Measurements from ENCODE around the gene RAC2.
"Not testable (repeated sequence)": the region's sequence is repeated elsewhere in the genome, so short reads cannot be mapped to it uniquely, and the experiment has no call there.

Gene RAC2

GRCh38 chr22:37233371-37233750 is 10.7 kb downstream of the RAC2 start:
- not testable (repeated sequence) for DNase-seq

DNA sequence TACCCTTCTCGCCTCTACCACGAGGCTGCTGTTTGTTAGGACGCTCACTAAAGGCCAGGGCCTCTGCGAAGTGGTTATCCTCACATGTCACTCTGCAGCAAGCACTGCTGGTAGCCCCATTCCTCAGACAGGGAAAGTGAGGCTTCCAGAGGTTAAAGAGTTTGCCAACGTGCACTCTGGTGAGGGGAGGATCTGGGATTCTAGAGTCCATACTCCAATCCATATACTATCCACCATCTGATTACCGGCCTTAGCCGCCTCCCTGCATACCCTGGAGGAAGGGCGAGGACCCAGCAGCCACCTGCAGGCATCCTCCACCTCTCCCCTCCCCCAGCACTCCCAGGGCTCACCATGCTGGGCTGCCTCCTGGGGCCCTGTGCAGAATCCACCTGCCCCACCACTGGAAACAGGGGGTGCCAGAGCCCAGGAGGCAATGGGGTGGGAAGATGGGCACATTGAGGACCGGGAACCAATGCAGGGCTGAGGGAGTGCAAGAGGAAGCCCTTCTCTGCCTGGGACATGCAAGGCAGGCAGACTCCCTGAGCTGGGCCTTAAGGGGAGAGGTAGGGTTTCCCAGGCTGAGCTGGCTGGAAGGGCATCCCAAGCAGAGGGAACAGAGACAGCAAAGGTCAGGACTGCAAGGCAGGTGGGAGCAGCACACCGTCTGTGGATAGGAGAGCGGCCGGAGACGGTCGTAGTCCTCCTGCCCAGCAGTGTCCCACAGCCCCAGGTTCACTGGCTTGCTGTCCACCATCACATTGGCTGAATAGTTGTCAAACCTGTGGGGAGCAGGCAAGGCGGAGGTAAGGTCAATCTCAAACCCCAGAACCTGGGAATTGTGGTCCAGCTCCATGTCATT is 11.7 kb downstream of the RAC2 start:
- DNase-seq = no peak

- no peak for DNase-seq
These were observed 12.5 kb downstream of the RAC2 start for GRCh38 chr22:37231406-37232139.

GRCh38 chr22:37230673-37231405 is 13.2 kb downstream of the RAC2 start:
- no peak for DNase-seq

DNA sequence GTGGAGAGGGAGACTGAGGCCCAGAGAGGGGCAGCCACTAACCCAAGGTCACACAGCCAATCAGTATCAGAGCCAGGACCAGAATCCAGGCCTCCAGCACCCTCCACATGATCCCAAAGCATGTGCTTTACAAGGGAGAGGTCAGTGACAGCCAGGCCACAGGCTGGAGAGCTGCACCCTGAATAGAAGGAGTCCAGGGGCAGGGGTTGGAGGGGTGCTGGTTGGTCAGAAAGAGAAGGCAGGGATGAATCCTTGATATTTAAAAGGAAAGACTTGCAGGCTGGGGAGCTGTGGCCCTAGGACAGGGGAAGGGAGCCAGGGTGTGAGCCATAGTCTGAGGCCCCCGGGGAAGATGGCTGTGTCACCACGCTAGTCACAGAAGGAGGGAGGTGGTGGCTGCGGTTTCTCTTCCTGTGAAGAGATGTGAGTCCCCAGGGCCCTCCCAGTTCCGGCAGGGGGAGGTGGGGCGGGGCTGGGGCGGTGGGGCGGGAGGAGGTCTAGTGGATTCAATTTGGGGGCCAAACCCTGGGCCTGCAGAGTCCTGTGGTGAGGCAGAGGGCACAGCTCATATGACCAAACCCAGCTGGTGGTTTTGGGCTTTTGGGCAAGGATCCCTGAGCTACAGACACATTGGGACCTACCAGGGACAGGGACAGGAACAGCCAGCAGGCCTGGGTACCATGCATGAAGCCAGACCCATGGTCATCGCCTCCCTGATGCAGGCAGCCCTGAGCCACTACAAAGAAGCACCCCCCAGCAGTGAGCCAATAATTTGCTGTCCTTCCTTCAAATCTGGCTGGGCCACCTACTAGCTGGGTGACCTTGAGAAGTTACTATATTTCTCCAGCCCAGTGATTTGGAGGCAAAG is 14.0 kb downstream of the RAC2 start:
- no peak for DNase-seq

GRCh38 chr22:37229012-37229804 is 14.9 kb downstream of the RAC2 start:
- no peak for DNase-seq

DNA sequence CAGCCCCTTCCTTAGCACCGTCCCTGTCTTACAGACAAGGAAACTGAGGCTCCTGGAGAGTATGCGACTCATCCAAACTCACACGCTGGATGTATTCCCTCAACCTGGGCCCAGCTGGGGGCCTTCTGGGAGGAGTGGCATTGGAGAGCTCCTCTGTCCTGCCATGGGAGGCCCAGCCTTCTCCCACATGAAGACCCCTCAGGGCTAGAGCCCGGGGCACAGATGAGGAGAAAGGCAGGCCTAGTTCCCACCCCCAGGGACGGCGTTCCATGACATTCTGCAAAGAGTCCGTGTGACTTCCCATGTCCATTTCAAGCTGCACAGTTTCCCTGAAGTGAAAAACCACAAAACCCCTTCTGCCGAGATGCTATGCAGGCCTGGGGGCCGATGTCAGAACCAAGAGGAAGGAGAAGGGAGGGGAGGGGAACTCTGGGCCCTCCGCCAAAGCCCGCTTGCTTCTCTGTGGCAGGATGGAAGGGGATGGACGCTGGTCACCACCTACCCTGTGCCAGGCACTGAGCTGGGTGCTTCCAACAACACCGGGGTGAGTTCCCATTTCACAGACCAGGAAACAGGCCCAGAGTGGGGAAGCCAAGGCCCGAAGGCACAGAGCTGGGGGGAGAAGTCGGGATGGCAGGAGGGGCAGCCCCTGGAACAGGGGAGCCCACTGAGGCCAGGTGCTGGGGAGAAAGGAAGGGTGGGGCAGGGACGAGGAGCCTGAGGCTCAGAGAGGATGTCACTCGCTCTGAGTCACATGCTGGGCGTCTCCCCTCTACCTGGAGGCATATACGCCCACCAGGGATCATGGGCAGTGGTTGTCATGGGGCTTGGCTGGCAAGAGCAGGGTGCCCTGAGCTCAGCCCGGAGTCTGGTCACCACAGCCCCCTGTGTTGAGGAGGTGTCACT is 15.7 kb downstream of the RAC2 start:
- DNase-seq = no peak

- DNase-seq = no peak
These were observed 17.6 kb downstream of the RAC2 start for GRCh38 chr22:37226514-37226913.

- DNase-seq = no peak
These were observed 18.0 kb downstream of the RAC2 start for GRCh38 chr22:37226087-37226486.

GRCh38 chr22:37225481-37225880 is 18.6 kb downstream of the RAC2 start:
- DNase-seq = no peak

GRCh38 chr22:37224757-37225420 is 19.2 kb downstream of the RAC2 start:
- no peak for DNase-seq

GRCh38 chr22:37223965-37224551 is 20.0 kb downstream of the RAC2 start:
- no peak for DNase-seq

DNA sequence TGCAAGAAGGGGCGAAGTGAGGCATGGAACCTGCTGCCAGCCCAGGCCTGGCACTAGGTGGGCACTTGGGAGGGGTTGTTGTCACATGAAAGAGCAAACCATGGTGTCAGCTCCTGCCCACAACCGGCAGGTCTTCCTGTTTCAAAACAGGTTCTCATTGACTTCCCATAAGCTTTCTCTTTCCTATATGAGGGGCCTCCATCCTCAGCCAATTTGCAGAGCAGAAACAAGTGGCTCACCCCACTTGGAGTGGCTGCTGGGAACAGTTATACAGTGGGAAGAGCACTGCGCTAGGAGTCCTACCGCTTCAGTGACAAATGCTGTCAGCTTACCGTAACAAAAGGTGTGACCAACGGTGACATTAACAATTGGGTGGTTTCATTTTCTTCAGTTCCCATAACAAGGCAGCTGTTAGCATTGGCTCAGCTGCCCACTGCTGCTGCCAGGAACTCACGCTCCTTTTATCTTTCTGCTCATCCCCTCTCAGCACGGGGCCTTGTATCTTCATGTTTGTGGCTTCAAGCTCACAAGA is 21.6 kb downstream of the RAC2 start:
- no peak for DNase-seq

GRCh38 chr22:37221424-37222333 is 22.4 kb downstream of the RAC2 start:
- no peak for DNase-seq

GRCh38 chr22:37220543-37220981 is 23.5 kb downstream of the RAC2 start:
- DNase-seq = no peak

- no peak for DNase-seq
These were observed 24.5 kb downstream of the RAC2 start for GRCh38 chr22:37219533-37219932.

DNA sequence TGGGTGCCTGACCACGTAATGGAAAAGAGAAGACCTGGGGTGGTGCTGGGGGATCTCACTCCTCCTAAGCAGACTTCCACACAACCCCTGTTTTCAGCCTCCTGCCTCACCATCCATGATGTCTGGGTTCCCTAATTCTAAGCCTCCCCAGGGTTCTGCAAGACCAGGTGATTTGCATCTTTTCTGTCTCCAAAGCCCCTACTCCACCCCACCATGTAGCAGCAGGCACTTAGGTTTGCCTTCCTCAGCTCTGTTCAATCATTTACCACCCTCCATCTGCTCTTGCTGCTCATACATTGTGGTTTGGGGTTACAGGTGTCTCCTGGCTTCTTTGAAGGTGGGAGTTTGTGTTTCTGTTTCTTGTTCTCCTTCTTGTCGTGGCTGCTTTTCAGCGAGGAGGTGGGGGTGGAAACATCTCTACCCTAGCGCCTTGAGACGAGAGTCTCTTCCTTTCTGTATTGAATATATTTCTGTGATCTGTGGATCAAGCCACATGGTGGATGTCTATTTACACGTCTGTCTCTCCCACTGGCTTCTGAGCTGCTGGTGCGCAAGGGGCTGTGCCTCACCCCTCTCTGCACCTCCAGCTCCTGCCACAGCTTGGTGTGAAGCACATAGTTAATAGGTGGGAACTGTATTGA is 25.2 kb downstream of the RAC2 start:
- DNase-seq = no peak

- DNase-seq = no peak
These were observed 25.7 kb downstream of the RAC2 start for GRCh38 chr22:37218399-37218770.
